HG03103 (cell line): ENCODE data around the gene PRPH.
"Not testable (repeated sequence)": the region's sequence is repeated elsewhere in the genome, so short reads cannot be mapped to it uniquely, and the experiment has no call there.

ENCODE experiments used
- ATAC-seq: cut with Tn5 transposase; IDR thresholded peaks from one replicate; pipeline ENCODE4 v1.9.1; 2021; ENCODE audit warnings: low read depth; ENCODE audit not compliant: unreplicated experiment

PRPH gene

DNA sequence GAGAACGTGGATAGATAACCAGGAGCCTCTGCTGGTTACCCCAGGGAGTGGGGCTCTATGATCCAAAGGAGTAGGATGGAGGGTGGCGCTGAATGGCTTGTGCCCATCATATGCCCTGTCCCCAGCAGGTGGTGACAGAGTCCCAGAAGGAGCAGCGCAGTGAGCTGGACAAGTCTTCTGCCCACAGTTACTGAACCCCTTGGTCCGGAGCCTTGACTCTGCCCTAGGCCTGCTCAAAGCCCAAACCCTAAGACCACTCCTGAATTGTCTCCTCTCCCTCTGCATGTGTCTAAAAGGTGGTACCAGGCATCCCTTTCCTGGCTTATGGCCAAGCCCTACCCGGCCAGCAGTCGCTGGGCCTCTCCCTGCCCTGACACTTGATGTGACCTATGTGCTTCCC, 3.2 kb downstream of the PRPH start:
- no peak for ATAC-seq

DNA sequence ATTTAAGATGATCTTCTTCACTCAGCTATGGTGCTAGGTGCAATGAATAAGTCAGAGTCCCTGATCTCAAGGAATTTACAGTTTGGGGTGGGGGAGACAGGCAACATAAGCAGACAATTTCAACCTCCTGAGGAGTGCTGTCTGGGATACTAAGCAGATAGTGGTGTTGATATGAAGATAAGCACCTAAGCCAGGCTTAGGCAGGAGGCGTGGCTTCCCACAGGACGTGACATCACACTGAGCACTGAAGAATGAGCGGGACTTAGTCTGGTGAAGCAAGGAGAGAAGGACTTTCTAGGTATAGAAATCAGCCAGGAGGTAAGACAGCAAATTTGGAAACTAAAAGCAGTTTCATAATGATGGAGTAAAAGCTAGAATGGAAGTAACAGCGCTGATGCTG, 6.8 kb downstream of the PRPH start:
- no peak for ATAC-seq

DNA sequence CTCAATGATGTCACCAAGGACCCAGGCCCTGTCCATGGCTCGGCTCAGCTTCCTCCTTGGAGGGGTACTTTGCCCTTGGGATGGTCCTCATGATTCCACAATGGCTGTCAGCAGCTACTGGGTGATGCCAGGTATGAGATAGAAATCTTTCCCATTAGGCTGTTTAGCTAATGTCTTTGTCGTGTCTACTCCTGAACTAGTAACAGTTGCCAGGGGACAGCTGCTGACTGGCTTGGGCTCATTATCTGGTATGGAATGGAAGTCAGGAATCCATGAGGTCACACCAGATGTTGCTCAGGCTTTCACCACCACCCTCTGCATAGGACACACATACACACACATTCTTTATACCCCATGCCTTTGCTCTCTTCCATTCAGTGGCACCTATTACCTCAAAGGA, 9.2 kb downstream of the PRPH start:
- ATAC-seq: no peak

DNA sequence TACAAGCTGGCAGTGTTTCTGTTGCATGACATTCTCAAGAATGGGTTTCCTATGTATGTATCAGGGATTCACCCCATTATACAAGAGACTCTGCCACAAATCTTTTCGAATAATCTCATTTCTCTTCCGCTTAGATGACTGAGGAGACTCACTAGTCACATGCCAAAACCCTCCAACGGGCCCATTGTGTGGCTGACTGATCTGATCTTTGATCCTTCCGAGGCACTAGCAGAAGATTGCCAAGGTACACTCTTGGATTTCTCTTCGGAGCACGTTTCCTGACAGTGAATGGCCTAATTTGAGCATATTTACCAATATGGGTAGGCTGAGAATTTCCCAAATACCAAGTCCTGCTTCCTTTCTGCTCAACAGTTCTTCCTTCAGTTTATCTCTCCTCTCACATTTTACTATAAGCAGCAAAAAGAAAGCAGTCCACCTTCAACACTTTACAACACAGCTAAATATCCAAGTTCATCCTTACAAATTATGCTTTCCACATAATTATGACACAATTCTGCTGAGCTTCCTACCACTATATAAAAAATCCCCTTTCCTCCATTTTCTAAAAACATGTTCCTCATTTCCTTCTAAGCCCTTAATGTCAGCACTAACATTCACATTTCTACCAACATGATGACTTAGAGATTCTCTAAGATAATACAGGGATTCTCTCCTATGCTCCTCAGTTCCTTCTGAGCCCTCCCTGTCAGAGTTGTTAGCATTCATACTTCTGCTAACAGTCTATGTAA, 11.0 kb downstream of the PRPH start:
- ATAC-seq: no peak

DNA sequence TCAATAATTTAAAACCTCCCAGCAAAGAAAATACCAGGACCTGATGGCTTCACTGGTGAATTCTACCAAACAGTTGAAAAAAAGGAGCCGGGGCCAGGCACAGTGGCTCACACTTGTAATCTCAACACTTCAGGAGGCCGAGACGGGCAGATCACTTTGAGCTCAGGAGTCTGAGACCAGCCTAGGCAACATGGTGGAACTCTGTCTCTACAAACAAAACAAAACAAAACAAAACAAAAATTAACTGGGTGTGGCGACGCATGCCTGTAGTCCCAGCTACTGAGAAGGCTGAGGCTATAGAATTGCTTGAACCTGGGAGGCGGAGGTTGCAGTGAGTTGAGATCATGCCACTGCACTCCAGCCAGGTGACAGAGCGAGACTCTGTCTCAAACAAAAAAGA, 14.4 kb downstream of the PRPH start:
- ATAC-seq: no peak

DNA sequence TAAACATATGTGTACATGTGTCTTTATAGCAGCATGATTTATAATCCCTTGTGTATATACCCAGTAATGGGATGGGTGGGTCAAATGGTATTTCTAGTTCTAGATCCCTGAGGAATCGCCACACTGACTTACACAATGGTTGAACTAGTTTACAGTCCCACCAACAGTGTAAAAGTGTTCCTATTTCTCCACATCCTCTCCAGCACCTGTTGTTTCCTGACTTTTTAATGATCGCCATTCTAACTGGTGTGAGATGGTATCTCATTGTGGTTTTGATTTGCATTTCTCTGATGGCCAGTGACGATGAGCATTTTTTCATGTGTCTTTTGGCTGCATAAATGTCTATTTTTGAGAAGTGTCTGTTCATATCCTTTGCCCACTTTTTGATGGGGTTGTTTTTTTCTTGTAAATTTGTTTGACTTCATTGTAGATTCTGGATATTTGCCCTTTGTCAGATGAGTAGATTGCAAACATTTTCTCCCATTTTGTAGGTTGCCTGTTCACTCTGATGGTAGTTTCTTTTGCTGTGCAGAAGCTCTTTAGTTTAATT, 15.6 kb downstream of the PRPH start:
- not testable (repeated sequence) for ATAC-seq

DNA sequence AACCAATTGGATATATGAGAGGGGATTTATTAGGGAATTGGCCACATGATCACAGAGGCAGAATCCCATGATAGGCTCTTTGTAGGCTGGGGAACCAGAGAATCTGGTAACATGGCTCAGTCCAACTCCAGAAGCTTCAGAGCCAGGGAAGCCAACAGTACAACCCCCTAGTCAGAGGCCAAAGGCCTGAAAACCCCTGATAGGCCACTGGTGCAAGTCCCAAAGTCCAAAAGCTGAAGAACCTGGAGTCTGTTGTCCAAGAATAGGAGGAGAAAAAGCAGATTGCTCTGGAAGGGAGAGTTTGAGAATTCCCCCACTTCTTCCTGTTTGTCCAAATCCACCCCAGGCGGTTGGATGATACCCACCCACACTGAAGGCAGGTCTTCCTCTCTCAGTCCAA, 19.9 kb downstream of the PRPH start:
- ATAC-seq: no peak

DNA sequence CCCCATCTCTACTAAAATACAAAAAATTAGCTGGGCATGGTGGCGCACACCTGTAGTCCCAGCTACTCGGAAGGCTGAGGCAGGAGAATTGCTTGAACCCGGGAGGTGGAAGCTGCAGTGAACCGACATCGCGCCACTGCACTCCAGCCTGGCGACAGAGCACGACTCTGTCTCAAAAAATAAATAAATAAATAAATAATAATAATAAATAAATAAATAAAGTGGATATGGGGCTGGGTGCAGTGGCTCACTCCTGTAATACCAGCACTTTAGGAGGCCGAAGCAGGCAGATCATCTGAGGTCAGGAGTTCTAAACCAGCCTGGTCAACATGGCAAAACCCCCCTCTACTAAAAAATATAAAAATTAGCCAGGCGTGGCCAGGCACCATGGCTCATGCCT, 22.2 kb downstream of the PRPH start:
- ATAC-seq: not testable (repeated sequence)

DNA sequence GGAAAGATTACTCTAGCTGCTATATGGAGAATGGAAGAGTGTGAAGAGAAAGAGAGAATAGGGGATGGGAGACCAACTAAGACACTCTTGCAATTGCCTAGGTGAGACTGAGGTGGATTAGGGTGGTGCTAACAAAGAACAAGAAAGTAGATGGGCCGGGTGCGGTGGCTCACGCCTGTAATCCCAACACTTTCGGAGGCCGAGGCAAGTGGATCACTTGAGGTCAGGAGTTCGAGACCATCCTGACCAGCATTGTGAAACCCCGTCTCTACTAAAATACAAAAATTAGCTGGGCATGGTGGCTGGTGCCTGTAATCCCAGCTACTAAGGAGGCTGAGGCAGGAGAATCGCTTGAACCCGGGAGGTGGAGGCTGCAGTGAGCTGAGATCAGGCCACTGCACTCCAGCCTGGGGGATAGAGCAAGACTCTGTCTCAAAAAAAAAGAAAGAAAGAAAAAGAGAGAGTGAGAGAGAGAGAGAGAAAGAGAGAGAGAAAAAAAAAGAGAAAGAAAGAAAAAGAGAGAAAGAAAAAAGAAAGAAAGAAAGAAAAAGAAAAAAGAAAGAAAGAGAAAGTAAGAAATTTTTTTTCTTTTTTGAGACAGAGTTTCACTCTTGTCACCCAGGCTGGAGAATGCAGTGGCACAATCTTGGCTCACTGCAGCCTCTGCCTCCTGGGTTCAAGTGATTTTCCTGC, 25.6 kb downstream of the PRPH start:
- not testable (repeated sequence) for ATAC-seq

DNA sequence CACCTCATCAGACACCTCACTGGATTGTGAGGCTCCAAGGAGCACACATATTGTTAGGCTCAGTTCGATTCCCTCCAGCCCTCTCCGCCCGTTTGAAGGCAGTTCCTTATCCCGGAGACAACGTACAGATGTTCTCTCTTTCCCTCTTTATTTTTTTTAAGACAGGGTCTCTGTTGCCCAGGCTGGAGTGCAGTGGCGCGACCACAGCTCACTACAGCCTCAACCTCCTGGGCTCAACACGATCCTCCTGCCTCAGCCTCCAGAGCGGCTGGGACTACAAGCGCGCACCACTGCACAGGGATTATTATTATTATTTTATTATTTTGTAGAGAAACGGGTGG, 27.4 kb downstream of the PRPH start:
- ATAC-seq: no peak

DNA sequence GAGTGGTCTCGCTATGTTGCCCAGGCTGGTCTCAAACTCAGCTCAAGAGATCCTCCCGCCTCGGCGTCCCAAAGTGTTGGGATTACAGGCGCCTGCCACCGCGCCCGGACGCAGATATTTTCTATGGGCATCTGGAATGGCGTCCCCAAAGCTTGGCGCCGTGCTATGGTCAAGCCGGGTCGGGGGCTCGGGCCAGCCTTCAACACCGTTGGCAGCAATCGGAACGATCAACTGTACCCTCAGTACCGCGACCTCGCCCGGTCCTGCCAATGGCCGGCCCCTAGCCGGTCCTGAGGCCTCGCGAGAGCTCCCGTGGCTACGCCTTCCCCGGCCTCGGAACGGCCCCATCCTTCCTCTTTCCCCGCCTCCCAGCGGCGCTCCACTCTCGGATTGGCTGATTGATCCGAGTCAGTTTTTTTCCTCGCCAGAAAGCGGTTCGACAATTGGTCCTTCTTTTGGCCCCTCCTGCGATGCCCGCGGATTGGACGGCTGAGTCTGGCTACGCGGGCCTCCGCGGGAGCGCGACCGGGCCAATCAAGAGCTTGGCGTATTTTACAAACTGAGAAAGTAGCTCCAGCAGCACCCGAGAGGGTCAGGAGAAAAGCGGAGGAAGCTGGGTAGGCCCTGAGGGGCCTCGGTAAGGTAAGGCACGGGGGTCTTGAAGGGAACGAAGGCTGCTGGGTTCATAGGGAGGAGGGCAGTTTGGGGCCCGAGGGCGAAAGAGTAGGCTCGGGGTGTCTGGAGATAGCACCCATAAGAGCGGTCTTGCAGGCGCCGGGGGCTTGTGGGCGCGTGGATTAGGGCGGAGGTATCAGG, 28.0 kb downstream of the PRPH start, which contains the start of gene TROAP:
Gene TROAP (plus strand): TSS at position 548 of the 816 bp plus-strand sequence. CDS start 354 bp downstream, outside the sequence.
- ATAC-seq: peak; percentile 90

DNA sequence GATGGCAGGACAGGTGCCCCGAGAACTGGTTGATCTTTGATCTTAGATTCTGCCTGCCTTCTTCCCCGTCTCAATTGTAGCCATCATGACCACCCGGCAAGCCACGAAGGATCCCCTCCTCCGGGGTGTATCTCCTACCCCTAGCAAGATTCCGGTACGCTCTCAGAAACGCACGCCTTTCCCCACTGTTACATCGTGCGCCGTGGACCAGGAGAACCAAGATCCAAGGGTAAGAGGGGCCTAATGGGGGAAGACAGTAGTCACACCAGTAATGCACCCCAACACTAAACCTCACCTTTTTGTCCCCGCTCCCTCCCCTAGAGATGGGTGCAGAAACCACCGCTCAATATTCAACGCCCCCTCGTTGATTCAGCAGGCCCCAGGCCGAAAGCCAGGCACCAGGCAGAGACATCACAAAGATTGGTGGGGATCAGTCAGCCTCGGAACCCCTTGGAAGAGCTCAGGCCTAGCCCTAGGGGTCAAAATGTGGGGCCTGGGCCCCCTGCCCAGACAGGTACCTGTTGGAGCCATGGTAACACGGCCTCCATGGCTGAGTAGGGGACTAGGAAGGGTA, 28.7 kb downstream of the PRPH start:
- ATAC-seq: no peak

DNA sequence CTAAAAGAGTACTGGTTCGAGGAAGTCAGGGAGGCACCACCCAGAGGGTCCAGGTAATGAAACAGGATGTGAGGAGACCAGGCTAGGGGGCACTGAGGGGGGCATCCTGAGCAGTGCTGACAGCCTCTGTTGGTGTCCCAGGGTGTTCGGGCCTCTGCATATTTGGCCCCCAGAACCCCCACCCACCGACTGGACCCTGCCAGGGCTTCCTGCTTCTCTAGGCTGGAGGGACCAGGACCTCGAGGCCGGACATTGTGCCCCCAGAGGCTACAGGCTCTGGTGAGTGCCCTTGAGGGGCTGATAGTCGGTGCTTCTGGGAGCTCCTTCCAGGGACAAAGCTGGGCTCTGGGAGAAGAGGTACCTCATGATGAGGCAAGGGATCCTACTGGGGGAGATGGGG, 30.7 kb downstream of the PRPH start:
- no peak for ATAC-seq

DNA sequence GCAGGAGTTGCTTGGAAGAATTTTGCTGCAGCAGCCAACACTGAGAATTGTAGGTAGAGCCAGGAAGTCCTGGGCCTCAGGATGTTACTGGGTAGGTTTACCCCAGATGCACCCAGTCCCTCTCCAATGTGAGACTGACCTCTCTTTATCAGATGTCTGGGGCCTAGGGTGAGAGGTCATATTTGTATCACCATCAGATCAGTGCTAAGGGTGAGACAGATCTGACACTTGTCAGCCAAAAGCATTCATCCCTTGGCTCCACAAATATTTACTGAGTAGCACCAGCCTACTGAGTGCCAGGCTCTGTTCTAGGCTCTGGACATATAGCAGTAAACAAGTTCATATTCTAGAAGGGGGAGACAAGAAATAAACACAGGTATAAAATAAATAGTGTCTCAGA, 32.4 kb downstream of the PRPH start:
- no peak for ATAC-seq

DNA sequence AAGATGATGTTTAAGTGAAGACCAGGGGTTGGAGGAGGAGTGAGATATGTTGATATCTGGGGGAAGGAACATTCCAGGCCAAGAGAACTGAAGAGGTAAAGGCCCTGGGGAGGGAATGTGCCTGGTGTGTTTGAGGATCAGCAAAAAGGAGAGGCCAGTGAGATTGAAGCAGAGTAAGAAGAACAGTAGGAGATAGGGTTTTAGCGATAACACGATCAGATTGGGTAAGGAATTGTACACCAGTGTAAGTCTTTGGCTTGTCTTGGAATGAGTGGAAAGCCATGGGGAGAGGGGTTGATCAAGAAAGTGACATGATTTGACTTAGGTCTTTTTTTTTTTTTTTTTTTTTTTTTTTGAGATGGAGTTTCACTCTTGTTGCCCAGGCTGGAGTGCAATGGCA, 32.9 kb downstream of the PRPH start:
- ATAC-seq: no peak

DNA sequence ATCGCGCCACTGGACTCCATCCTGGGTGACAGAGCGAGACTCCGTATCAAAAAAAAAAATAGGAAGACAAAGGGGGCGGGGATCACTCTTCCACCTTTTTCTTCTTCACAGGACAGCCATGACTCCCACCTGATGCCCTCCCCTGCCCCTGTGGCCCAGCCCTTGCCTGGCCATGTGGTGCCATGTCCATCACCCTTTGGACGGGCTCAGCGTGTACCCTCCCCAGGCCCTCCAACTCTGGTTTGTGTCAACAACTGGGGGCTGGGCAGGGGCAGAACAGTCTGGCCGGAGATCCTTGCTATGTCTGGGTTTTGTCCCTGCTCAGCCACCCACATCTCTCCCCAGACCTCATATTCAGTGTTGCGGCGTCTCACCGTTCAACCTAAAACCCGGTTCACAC, 33.9 kb downstream of the PRPH start:
- no peak for ATAC-seq

DNA sequence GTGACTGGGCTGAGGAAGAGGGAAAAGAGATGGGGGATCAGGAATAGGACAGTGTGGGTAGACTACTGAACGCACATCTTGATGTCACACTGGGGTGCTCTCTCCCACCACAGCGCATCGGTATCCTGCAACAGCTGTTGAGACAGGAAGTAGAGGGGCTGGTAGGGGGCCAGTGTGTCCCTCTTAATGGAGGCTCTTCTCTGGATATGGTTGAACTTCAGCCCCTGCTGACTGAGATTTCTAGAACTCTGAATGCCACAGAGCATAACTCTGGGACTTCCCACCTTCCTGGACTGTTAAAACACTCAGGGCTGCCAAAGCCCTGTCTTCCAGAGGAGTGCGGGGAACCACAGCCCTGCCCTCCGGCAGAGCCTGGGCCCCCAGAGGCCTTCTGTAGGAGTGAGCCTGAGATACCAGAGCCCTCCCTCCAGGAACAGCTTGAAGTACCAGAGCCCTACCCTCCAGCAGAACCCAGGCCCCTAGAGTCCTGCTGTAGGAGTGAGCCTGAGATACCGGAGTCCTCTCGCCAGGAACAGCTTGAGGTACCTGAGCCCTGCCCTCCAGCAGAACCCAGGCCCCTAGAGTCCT, 35.2 kb downstream of the PRPH start:
- ATAC-seq: no peak

DNA sequence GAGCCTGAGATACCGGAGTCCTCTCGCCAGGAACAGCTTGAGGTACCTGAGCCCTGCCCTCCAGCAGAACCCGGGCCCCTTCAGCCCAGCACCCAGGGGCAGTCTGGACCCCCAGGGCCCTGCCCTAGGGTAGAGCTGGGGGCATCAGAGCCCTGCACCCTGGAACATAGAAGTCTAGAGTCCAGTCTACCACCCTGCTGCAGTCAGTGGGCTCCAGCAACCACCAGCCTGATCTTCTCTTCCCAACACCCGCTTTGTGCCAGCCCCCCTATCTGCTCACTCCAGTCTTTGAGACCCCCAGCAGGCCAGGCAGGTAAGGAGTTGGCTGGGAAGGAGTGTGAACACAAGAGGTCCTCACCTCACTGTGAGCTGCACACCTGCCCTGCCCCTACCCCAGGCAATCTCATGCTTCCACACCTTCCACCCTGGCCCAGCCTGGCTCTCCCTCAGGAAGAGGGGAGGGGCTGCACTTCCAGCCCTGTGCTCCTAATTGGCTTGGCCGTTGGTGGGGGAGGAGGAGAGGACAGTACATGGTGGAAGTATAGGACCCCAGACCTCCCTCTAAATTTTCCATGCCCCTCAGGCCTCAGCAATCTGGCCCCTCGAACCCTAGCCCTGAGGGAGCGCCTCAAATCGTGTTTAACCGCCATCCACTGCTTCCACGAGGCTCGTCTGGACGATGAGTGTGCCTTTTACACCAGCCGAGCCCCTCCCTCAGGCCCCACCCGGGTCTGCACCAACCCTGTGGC, 35.9 kb downstream of the PRPH start:
- ATAC-seq: no peak

DNA sequence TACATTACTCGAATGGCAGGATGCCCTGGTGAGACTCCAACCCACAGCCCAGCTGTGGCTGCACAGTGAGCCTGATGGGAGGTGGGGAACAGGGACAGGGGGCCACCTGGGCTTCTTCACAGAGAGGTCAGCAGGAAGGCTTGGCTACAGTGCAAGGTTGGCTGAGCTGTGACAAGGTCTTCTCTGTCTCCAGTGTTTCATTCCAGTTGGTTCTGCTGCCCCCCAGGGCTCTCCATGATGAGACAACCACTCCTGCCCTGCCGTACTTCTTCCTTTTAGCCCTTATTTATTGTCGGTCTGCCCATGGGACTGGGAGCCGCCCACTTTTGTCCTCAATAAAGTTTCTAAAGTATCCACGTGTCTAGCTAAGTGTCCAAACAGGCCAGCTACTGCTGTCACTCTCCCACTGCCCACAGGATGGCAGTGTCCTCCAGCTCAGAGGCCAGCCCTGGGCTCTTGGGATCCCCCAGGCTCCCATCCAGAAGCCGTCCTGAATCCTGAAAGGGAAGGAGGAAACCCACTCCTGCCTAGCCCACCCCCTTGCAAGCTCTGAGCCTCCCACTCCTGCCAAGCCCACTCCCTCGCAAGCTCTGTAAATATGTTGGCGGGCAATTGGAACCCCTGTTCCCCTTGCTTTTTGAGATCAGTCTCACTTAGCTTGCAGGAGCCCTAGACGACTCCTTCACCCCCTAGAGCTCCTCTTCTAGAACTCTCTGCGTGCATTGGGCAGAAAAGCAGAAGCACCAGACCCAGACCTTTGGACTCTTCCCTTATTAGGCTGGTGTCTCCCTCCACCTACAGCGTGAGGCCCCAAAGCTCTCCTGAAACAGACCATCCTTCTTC, 36.7 kb downstream of the PRPH start:
- no peak for ATAC-seq
